HepG2 (cell line): ENCODE data around the gene CDC42SE1. TPM values are rescaled to one million over a fixed set of nuclear protein-coding genes. Genes with fewer than 3 reads are reported as not detected.
A peak's percentile ranks its signal among the peaks of the same experiment; 100 is the strongest.

Experiments used
- BORCS8-MEF2B ChIP-seq: sonication (generic); formaldehyde crosslinking; IDR thresholded peaks from 2 replicates; pipeline ENCODE4 v1.8.0; 2022; ENCODE audit warnings: mild to moderate bottlenecking, missing genetic modification reagents
- MEIS2 ChIP-seq: sonication (generic); formaldehyde crosslinking; IDR thresholded peaks from 2 replicates; pipeline ENCODE4 v1.9.0; 2021; ENCODE audit warnings: mild to moderate bottlenecking, missing genetic modification reagents
- RBAK ChIP-seq: sonication (generic); formaldehyde crosslinking; IDR thresholded peaks from 2 replicates; pipeline ENCODE4 v1.5.1; 2020; ENCODE audit warnings: mild to moderate bottlenecking, missing genetic modification reagents
- ZNF350 ChIP-seq: sonication (generic); formaldehyde crosslinking; IDR thresholded peaks from 2 replicates; pipeline ENCODE4 v1.4.0; 2020; ENCODE audit warnings: mild to moderate bottlenecking, low read depth, missing genetic modification reagents, borderline replicate concordance
- ZNF430 ChIP-seq: sonication (generic); formaldehyde crosslinking; IDR thresholded peaks from 2 replicates; pipeline ENCODE4 v1.9.0; 2021; ENCODE audit warnings: mild to moderate bottlenecking, missing genetic modification reagents
- ZNF501 ChIP-seq: sonication (generic); formaldehyde crosslinking; IDR thresholded peaks from 2 replicates; pipeline ENCODE4 v1.5.1; 2020; ENCODE audit warnings: mild to moderate bottlenecking, moderate library complexity, missing genetic modification reagents
- ZNF670 ChIP-seq: sonication (generic); formaldehyde crosslinking; IDR thresholded peaks from 2 replicates; pipeline ENCODE4 v1.8.0; 2022; ENCODE audit warnings: mild to moderate bottlenecking, missing genetic modification reagents, borderline replicate concordance
- polyA plus RNA-seq, 8 experiments: library from polyadenylated mRNA; depleted of rRNA in 3 of 8; stranded (reverse) in 7 of 8; unstranded in 1 of 8; fragments of >200 nt; fragmentation: Illumina TruSeq in 4 of 8; extraction: Trizol in 4 of 8; gene quantifications; 2 replicates each; pipeline versions ENCODE4 v1.2.1 to v1.2.3, GENCODE V29; 2011 to 2016; ENCODE audit warnings: low read depth in 4 of 8, missing spikeins in 1 of 8, mixed read lengths in 1 of 8; ENCODE audit not compliant: insufficient read depth in 1 of 8
- total RNA-seq, 5 experiments: library from RNA; depleted of rRNA; stranded (reverse); fragments of >200 nt; fragmentation: Illumina TruSeq; extraction: Trizol; gene quantifications; 2 replicates each; pipeline ENCODE4 v1.2.3, GENCODE V29; 2016; ENCODE audit warnings: low read depth in 1 of 5
- TF ChIP-seq, protein P1 (sequence below): sonication (generic); formaldehyde crosslinking; IDR thresholded peaks from 2 replicates; pipeline ENCODE4; 2020; ENCODE audit warnings: missing genetic modification reagents, mild to moderate bottlenecking, borderline replicate concordance
- TF ChIP-seq, protein P2 (sequence below): sonication (generic); formaldehyde crosslinking; IDR thresholded peaks from 2 replicates; pipeline ENCODE4 v1.8.0; 2022; ENCODE audit warnings: mild to moderate bottlenecking, missing genetic modification reagents, moderate library complexity
- TF ChIP-seq, protein P3 (sequence below): sonication (generic); formaldehyde crosslinking; IDR thresholded peaks from one replicate; pipeline ENCODE4 v1.5.1; 2020; ENCODE audit warnings: mild to moderate bottlenecking, missing genetic modification reagents; ENCODE audit errors: not compliant biosample characterization
- TF ChIP-seq, protein P4 (sequence below): sonication (generic); formaldehyde crosslinking; IDR thresholded peaks from 2 replicates; pipeline ENCODE4 v1.5.0; 2020; ENCODE audit warnings: mild to moderate bottlenecking, missing genetic modification reagents, borderline replicate concordance

CDC42SE1 gene
- total and polyA plus RNA-seq, 2 of the 13 experiments (the other 11 are each of a cell fraction or from before 2014, with no cell fraction given) = 17.6 to 17.9 TPM

DNA sequence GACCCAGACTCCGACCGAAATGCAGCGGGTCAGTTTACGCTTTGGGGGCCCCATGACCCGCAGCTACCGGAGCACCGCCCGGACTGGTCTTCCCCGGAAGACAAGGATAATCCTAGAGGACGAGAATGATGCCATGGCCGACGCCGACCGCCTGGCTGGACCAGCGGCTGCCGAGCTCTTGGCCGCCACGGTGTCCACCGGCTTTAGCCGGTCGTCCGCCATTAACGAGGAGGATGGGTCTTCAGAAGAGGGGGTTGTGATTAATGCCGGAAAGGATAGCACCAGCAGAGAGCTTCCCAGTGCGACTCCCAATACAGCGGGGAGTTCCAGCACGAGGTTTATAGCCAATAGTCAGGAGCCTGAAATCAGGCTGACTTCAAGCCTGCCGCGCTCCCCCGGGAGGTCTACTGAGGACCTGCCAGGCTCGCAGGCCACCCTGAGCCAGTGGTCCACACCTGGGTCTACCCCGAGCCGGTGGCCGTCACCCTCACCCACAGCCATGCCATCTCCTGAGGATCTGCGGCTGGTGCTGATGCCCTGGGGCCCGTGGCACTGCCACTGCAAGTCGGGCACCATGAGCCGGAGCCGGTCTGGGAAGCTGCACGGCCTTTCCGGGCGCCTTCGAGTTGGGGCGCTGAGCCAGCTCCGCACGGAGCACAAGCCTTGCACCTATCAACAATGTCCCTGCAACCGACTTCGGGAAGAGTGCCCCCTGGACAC lies 11.3 kb downstream of the CDC42SE1 start (continued):
- TF ChIP-seq BORCS8-MEF2B (peak; percentile 81), ZNF350 (CRISPR knock-in tag) (peak; percentile 73; the same call in 1 of the 2 replicates), ZNF670 (CRISPR knock-in tag) (peak; percentile 70; the same call in 1 of the 2 replicates), MEIS2 (no peak), RBAK (CRISPR knock-in tag) (0 out of 2 replicates have a peak, but pooled peaks have one; percentile 8), ZNF501 (CRISPR knock-in tag) (peak; percentile 80; the same call in 1 of the 2 replicates), ZNF430 (peak; percentile 67; the same call in 1 of the 2 replicates)
- TF ChIP-seq, protein P1, sequence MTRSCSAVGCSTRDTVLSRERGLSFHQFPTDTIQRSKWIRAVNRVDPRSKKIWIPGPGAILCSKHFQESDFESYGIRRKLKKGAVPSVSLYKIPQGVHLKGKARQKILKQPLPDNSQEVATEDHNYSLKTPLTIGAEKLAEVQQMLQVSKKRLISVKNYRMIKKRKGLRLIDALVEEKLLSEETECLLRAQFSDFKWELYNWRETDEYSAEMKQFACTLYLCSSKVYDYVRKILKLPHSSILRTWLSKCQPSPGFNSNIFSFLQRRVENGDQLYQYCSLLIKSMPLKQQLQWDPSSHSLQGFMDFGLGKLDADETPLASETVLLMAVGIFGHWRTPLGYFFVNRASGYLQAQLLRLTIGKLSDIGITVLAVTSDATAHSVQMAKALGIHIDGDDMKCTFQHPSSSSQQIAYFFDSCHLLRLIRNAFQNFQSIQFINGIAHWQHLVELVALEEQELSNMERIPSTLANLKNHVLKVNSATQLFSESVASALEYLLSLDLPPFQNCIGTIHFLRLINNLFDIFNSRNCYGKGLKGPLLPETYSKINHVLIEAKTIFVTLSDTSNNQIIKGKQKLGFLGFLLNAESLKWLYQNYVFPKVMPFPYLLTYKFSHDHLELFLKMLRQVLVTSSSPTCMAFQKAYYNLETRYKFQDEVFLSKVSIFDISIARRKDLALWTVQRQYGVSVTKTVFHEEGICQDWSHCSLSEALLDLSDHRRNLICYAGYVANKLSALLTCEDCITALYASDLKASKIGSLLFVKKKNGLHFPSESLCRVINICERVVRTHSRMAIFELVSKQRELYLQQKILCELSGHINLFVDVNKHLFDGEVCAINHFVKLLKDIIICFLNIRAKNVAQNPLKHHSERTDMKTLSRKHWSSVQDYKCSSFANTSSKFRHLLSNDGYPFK (CRISPR knock-in tag) = peak; percentile 83; the same call in 1 of the 2 replicates
- TF ChIP-seq, protein P2, sequence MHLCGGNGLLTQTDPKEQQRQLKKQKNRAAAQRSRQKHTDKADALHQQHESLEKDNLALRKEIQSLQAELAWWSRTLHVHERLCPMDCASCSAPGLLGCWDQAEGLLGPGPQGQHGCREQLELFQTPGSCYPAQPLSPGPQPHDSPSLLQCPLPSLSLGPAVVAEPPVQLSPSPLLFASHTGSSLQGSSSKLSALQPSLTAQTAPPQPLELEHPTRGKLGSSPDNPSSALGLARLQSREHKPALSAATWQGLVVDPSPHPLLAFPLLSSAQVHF = no peak
- TF ChIP-seq, protein P3, sequence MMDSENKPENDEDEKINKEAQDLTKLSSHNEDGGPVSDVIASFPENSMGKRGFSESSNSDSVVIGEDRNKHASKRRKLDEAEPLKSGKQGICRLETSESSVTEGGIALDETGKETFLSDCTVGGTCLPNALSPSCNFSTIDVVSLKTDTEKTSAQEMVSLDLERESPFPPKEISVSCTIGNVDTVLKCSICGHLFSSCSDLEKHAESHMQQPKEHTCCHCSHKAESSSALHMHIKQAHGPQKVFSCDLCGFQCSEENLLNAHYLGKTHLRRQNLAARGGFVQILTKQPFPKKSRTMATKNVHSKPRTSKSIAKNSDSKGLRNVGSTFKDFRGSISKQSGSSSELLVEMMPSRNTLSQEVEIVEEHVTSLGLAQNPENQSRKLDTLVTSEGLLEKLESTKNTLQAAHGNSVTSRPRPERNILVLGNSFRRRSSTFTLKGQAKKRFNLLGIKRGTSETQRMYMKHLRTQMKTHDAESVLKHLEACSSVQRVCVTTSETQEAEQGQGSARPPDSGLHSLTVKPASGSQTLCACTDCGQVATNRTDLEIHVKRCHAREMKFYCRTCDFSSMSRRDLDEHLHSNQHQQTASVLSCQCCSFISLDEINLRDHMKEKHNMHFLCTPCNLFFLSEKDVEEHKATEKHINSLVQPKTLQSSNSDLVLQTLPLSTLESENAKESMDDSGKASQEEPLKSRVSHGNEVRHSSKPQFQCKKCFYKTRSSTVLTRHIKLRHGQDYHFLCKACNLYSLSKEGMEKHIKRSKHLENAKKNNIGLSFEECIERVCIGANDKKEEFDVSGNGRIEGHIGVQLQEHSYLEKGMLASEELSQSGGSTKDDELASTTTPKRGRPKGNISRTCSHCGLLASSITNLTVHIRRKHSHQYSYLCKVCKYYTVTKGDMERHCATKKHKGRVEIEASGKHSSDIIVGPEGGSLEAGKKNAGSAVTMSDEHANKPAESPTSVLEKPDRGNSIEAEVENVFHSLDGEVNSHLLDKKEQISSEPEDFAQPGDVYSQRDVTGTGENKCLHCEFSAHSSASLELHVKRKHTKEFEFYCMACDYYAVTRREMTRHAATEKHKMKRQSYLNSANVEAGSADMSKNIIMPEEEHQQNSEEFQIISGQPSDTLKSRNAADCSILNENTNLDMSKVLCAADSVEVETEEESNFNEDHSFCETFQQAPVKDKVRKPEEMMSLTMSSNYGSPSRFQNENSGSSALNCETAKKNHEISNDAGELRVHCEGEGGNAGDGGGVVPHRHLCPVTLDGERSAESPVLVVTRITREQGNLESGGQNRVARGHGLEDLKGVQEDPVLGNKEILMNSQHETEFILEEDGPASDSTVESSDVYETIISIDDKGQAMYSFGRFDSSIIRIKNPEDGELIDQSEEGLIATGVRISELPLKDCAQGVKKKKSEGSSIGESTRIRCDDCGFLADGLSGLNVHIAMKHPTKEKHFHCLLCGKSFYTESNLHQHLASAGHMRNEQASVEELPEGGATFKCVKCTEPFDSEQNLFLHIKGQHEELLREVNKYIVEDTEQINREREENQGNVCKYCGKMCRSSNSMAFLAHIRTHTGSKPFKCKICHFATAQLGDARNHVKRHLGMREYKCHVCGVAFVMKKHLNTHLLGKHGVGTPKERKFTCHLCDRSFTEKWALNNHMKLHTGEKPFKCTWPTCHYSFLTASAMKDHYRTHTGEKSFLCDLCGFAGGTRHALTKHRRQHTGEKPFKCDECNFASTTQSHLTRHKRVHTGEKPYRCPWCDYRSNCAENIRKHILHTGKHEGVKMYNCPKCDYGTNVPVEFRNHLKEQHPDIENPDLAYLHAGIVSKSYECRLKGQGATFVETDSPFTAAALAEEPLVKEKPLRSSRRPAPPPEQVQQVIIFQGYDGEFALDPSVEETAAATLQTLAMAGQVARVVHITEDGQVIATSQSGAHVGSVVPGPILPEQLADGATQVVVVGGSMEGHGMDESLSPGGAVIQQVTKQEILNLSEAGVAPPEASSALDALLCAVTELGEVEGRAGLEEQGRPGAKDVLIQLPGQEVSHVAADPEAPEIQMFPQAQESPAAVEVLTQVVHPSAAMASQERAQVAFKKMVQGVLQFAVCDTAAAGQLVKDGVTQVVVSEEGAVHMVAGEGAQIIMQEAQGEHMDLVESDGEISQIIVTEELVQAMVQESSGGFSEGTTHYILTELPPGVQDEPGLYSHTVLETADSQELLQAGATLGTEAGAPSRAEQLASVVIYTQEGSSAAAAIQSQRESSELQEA (CRISPR knock-in tag) = peak; percentile 12
- TF ChIP-seq, protein P4, sequence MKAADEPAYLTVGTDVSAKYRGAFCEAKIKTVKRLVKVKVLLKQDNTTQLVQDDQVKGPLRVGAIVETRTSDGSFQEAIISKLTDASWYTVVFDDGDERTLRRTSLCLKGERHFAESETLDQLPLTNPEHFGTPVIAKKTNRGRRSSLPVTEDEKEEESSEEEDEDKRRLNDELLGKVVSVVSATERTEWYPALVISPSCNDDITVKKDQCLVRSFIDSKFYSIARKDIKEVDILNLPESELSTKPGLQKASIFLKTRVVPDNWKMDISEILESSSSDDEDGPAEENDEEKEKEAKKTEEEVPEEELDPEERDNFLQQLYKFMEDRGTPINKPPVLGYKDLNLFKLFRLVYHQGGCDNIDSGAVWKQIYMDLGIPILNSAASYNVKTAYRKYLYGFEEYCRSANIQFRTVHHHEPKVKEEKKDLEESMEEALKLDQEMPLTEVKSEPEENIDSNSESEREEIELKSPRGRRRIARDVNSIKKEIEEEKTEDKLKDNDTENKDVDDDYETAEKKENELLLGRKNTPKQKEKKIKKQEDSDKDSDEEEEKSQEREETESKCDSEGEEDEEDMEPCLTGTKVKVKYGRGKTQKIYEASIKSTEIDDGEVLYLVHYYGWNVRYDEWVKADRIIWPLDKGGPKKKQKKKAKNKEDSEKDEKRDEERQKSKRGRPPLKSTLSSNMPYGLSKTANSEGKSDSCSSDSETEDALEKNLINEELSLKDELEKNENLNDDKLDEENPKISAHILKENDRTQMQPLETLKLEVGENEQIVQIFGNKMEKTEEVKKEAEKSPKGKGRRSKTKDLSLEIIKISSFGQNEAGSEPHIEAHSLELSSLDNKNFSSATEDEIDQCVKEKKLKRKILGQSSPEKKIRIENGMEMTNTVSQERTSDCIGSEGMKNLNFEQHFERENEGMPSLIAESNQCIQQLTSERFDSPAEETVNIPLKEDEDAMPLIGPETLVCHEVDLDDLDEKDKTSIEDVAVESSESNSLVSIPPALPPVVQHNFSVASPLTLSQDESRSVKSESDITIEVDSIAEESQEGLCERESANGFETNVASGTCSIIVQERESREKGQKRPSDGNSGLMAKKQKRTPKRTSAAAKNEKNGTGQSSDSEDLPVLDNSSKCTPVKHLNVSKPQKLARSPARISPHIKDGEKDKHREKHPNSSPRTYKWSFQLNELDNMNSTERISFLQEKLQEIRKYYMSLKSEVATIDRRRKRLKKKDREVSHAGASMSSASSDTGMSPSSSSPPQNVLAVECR = peak; percentile 40; the same call in 1 of the 2 replicates
